Trophoblast cell (in vitro differentiated cells and primary cell): ENCODE data around the gene TEAD2.
"Not testable (repeated sequence)": the region's sequence is repeated elsewhere in the genome, so short reads cannot be mapped to it uniquely, and the experiment has no call there.

Source experiments
- DNase-seq, 2 donors: peaks; one replicate each; pipeline ENCODE4 v3.0.0-alpha.2; 2016
- H2AFZ ChIP-seq: 2 replicates; pipeline ENCODE4 v1.6.1; 2013; ENCODE audit warnings: low read length, moderate library complexity, mild to moderate bottlenecking; ENCODE audit not compliant: insufficient read depth, poor library complexity
- H2AK5ac ChIP-seq: 2 replicates; pipeline ENCODE4 v1.6.1; 2013; ENCODE audit warnings: mild to moderate bottlenecking, low read length
- H2BK120ac ChIP-seq: 2 replicates; pipeline ENCODE4 v1.6.1; 2013; ENCODE audit warnings: low read length, mild to moderate bottlenecking, moderate library complexity; ENCODE audit not compliant: insufficient read depth, poor library complexity
- H2BK12ac ChIP-seq: 2 replicates; pipeline ENCODE4 v1.6.1; 2013; ENCODE audit warnings: mild to moderate bottlenecking, low read length, moderate library complexity
- H2BK5ac ChIP-seq: 2 replicates; pipeline ENCODE4 v1.6.1; 2013; ENCODE audit warnings: low read length, low read depth, moderate library complexity, mild to moderate bottlenecking; ENCODE audit not compliant: poor library complexity
- H3K14ac ChIP-seq: 2 replicates; pipeline ENCODE4 v1.6.1; 2013; ENCODE audit warnings: mild to moderate bottlenecking, low read length
- H3K18ac ChIP-seq: 2 replicates; pipeline ENCODE4 v1.6.1; 2013; ENCODE audit warnings: mild to moderate bottlenecking, low read length
- H3K23ac ChIP-seq: 2 replicates; pipeline ENCODE4 v1.6.1; 2013; ENCODE audit warnings: low read length
- H3K27ac ChIP-seq: 2 replicates; pipeline ENCODE4 v1.5.1; 2013; ENCODE audit warnings: low read depth, mild to moderate bottlenecking, inconsistent platforms, low read length, moderate library complexity
- H3K27me3 ChIP-seq: 2 replicates; pipeline ENCODE4 v1.6.1; 2013; ENCODE audit warnings: inconsistent platforms, mild to moderate bottlenecking, low read length, moderate library complexity; ENCODE audit not compliant: insufficient read depth
- H3K36me3 ChIP-seq, 2 experiments: 1 replicate in 1 of 2; 2 replicates in 1 of 2; pipeline ENCODE4 v1.6.1; 2013; ENCODE audit warnings: low read length in 2 of 2, mild to moderate bottlenecking in 2 of 2, moderate library complexity in 1 of 2; ENCODE audit not compliant: insufficient read depth in 2 of 2, control insufficient read depth in 1 of 2
- H3K4ac ChIP-seq: 2 replicates; pipeline ENCODE4 v1.6.1; 2013; ENCODE audit warnings: low read depth, mild to moderate bottlenecking, low read length, moderate library complexity
- H3K4me1 ChIP-seq, 2 experiments: 1 replicate in 1 of 2; 2 replicates in 1 of 2; pipeline ENCODE4 v1.6.1; 2013; ENCODE audit warnings: low read length in 2 of 2, mild to moderate bottlenecking in 2 of 2, moderate library complexity in 1 of 2; ENCODE audit not compliant: insufficient read depth in 2 of 2, control insufficient read depth in 1 of 2
- H3K4me2 ChIP-seq: 2 replicates; pipeline ENCODE4 v1.6.1; 2013; ENCODE audit warnings: inconsistent platforms, mild to moderate bottlenecking, low read length, moderate library complexity
- H3K4me3 ChIP-seq: 2 replicates; pipeline ENCODE4 v1.5.1; 2013; ENCODE audit warnings: mild to moderate bottlenecking, low read depth, low read length, inconsistent platforms
- H3K79me1 ChIP-seq: one replicate; pipeline ENCODE4 v1.6.1; 2013; ENCODE audit warnings: low read length
- H3K79me2 ChIP-seq: 2 replicates; pipeline ENCODE4 v1.6.1; 2013; ENCODE audit warnings: low read length, mild to moderate bottlenecking; ENCODE audit not compliant: control insufficient read depth, insufficient read depth, poor library complexity
- H3K9ac ChIP-seq: 2 replicates; pipeline ENCODE4 v1.6.1; 2013; ENCODE audit warnings: mild to moderate bottlenecking, low read length
- H3K9me3 ChIP-seq: 2 replicates; pipeline ENCODE4 v1.6.1; 2013; ENCODE audit warnings: low read depth, mild to moderate bottlenecking, control low read depth, inconsistent platforms, low read length; ENCODE audit not compliant: insufficient read depth
- H4K12ac ChIP-seq: 2 replicates; pipeline ENCODE4 v1.6.1; 2013; ENCODE audit warnings: low read depth, mild to moderate bottlenecking, low read length, moderate library complexity
- H4K8ac ChIP-seq: 2 replicates; pipeline ENCODE4 v1.6.1; 2013; ENCODE audit warnings: low read depth, mild to moderate bottlenecking, low read length, moderate library complexity
- H4K91ac ChIP-seq: one replicate; pipeline ENCODE4 v1.6.1; 2013; ENCODE audit warnings: low read depth, mild to moderate bottlenecking, low read length, moderate library complexity
- WGBS: extraction: QIAGEN DNeasy Blood & Tissue Kit; methylation state at CpG from one replicate; pipeline ENCODE4 v1.1.7; 2013; ENCODE audit warnings: missing lambda C conversion rate; ENCODE audit not compliant: insufficient read length, insufficient coverage; ENCODE audit errors: extremely low coverage; 5-methylcytosine and 5-hydroxymethylcytosine counted together

TEAD2 gene

DNA sequence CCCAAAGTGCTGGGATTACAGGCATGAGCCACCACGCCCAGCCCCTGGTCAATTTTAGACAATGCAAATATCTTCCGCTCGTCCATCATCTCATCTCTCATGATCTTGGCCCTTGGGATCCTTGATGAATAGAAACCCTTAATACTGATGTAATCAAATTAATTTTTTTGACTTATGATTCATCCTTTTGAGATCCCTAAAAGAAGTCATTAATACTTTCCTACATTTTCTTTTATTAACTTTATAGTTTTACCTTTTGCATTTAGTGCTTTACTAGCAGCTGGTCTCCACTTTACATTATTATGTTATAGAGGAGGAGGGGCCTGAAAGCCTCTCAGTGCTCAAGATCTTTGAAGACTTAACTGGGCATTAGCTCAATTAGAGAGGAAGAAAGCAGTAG, 18.2 kb upstream of the TEAD2 start:
- no peaks in the 10 kb centered on the region for H3K27me3 ChIP-seq
- H3K18ac ChIP-seq, result no peak overlapping the region
- no peak overlapping the region for H2AFZ ChIP-seq
- no peaks in the 10 kb centered on the region for H3K79me2 ChIP-seq
- no peak for DNase-seq
- no CpG with 5 or more reads among the region's 3 CpGs for WGBS
- no peak overlapping the region for H4K91ac ChIP-seq
- H3K9me3 ChIP-seq, result no peaks in the 10 kb centered on the region
- H2BK12ac ChIP-seq, result no peak overlapping the region
- H2AK5ac ChIP-seq, result no peak overlapping the region
- H3K79me1 ChIP-seq, result no peaks in the 10 kb centered on the region
- H2BK5ac ChIP-seq, result no peak overlapping the region
- no peak overlapping the region for H4K8ac ChIP-seq
- H3K9ac ChIP-seq, result no peak overlapping the region
- H2BK120ac ChIP-seq, result no peak overlapping the region
- no peak overlapping the region for H4K12ac ChIP-seq
- no peak overlapping the region for H3K4me3 ChIP-seq
- H3K36me3 ChIP-seq, result no peaks in the 10 kb centered on the region
- H3K27ac ChIP-seq, result no peak overlapping the region
- no peak overlapping the region for H3K14ac ChIP-seq
- H3K4me2 ChIP-seq, result no peak overlapping the region
- H3K23ac ChIP-seq, result no peak overlapping the region
- no peak overlapping the region for H3K4ac ChIP-seq
- H3K4me1 ChIP-seq, result no peaks in the 10 kb centered on the region

DNA sequence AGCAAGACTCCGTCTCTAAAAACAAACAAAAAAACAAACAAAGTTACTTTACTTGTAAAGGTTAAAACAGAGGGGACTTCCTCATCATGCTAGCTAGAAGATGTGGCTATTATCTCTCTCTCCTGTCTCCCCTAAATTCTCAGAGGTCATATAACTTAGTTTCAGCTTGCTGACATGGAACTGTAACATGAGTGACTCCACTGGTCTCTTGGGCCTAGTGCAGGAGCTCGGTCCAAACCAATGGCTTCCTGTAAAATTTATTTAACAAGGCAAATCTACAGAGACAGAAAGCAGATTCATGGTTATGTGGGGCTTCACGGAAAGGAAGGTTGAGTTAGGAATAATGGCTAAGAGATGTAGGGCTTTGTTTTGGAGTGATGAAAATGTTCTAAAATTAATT, 16.3 kb upstream of the TEAD2 start:
- Histone ChIP-seq H3K4me1 (no peaks in the 10 kb centered on the region), H3K4me3 (no peak overlapping the region), H3K9ac (no peak overlapping the region), H3K27ac (no peak overlapping the region), H2AFZ (no peak overlapping the region), H3K18ac (no peak overlapping the region), H3K27me3 (no peaks in the 10 kb centered on the region), H4K8ac (no peak overlapping the region), H2BK5ac (no peak overlapping the region), H3K79me2 (no peaks in the 10 kb centered on the region), H3K4me2 (no peak overlapping the region), H2BK120ac (no peak overlapping the region), H3K36me3 (no peaks in the 10 kb centered on the region), H4K91ac (no peak overlapping the region), H2AK5ac (no peak overlapping the region), H2BK12ac (no peak overlapping the region), H3K79me1 (no peaks in the 10 kb centered on the region), H3K23ac (no peak overlapping the region), H3K4ac (no peak overlapping the region), H3K9me3 (no peaks in the 10 kb centered on the region), H3K14ac (no peak overlapping the region), H4K12ac (no peak overlapping the region)
- WGBS, result no CpG with 5 or more reads among the region's 3 CpGs
- no peak for DNase-seq

DNA sequence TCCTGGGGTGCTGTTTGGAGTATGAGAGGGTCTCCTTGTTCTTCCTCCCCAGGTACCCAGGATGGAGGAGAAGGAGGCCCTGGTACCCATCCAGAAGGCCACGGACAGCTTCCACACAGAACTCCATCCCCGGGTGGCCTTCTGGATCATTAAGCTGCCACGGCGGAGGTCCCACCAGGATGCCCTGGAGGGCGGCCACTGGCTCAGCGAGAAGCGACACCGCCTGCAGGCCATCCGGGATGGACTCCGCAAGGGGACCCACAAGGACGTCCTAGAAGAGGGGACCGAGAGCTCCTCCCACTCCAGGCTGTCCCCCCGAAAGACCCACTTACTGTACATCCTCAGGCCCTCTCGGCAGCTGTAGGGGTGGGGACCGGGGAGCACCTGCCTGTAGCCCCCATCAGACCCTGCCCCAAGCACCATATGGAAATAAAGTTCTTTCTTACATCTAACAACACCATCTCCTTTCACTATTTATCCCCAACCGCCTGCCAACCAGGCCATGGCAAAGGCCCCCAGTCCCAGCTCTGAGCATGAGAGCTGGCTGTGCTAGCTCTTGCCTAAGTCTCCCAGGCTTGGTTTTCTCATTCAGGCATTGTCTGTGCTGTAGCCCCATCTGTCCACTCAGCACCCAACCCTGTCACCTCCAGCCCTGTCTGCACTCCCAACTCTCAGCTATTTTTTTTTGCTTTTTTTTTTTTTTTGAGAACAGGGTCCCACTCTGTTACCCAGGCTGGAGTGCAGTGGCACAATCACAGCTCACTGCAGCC, 12.6 kb upstream of the TEAD2 start:
- H3K18ac ChIP-seq, result no peak overlapping the region
- no peak overlapping the region for H3K4me3 ChIP-seq
- H3K4me1 ChIP-seq, result no peaks in the 10 kb centered on the region
- H3K9ac ChIP-seq, result no peak overlapping the region
- H2BK120ac ChIP-seq, result no peak overlapping the region
- no peak overlapping the region for H4K12ac ChIP-seq
- no peak overlapping the region for H2AK5ac ChIP-seq
- no peak for DNase-seq
- H4K8ac ChIP-seq, result no peak overlapping the region
- H2BK12ac ChIP-seq, result no peak overlapping the region
- H3K79me2 ChIP-seq, result no peaks in the 10 kb centered on the region
- no peak overlapping the region for H2AFZ ChIP-seq
- H3K79me1 ChIP-seq, result no peaks in the 10 kb centered on the region
- no peak overlapping the region for H3K27ac ChIP-seq
- no peak overlapping the region for H3K14ac ChIP-seq
- no peaks in the 10 kb centered on the region for H3K36me3 ChIP-seq
- H3K9me3 ChIP-seq, result peaks cover 3% of the 10 kb centered on the region
- H3K27me3 ChIP-seq, result no peaks in the 10 kb centered on the region
- H3K23ac ChIP-seq, result no peak overlapping the region
- no peak overlapping the region for H3K4ac ChIP-seq
- no peak overlapping the region for H3K4me2 ChIP-seq
- WGBS, result no CpG with 5 or more reads among the region's 16 CpGs
- no peak overlapping the region for H4K91ac ChIP-seq
- no peak overlapping the region for H2BK5ac ChIP-seq

DNA sequence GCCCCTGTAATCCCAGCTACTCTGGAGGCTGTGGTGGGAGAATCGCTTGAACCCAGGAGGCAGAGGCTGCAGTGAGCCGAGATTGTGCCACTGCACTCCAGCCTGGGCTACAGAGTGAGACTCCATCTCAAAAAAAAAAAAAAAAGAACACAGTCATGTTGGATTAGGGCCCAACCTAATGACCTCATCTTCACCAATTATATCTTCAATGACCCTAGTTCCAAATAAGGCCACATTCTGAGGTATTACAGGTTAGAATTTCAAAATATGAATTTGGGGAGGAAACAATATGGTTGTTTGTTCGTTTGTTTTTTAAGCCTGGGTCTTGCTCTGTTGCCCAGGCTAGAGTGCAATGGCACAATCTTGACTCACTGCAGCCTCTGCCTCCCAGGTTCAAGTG, 11.0 kb upstream of the TEAD2 start:
- H3K4me3 ChIP-seq, H2AFZ ChIP-seq, H4K91ac ChIP-seq, H4K12ac ChIP-seq, H3K27me3 ChIP-seq, H2BK120ac ChIP-seq, H3K4me2 ChIP-seq, H3K9ac ChIP-seq, H2AK5ac ChIP-seq, H3K4ac ChIP-seq, H3K14ac ChIP-seq, H3K79me2 ChIP-seq, H3K9me3 ChIP-seq, H3K27ac ChIP-seq, DNase-seq, H2BK5ac ChIP-seq, H4K8ac ChIP-seq, H3K23ac ChIP-seq, H2BK12ac ChIP-seq, H3K4me1 ChIP-seq, H3K79me1 ChIP-seq, H3K36me3 ChIP-seq, H3K18ac ChIP-seq: not testable (repeated sequence)
- no CpG with 5 or more reads among the region's 3 CpGs for WGBS
